G401 (cell line): ENCODE data around the gene FBXL14. TPM values are rescaled to one million over a fixed set of nuclear protein-coding genes. Genes with fewer than 3 reads are reported as not detected.

Experiments
- DNase-seq: peaks from one replicate; pipeline ENCODE4 v3.0.0-alpha.2; 2015; ENCODE audit warnings: low spot score
- in situ Hi-C: cut with HindIII; loops from 2 replicates; pipeline ENCODE4 v1.10.0; 2016; ENCODE audit warnings: low sequenced_read_pairs, mixed read lengths
- total RNA-seq: library from RNA; depleted of rRNA; stranded (reverse); fragments of >200 nt; shearing (Covaris generic); gene quantifications from 2 replicates; pipeline ENCODE4 v1.2.3, GENCODE V29; 2014

The FBXL14 gene
- total RNA-seq, 1 experiment from 2014 or later = 21.5 TPM

GRCh38 chr12:1628666-1629337 lies 34.4 kb upstream of the FBXL14 start, which contains the start of gene WNT5B:
WNT5B (plus strand) TSS chr12:1629231; CDS start chr12:1631355, 2,124 bp downstream.
- in situ Hi-C loops = loop anchor here (25.0 kb wide), 1 partner anchor 158 kb away; no protein-coding TSS in a partner anchor
- no peak for DNase-seq

DNA sequence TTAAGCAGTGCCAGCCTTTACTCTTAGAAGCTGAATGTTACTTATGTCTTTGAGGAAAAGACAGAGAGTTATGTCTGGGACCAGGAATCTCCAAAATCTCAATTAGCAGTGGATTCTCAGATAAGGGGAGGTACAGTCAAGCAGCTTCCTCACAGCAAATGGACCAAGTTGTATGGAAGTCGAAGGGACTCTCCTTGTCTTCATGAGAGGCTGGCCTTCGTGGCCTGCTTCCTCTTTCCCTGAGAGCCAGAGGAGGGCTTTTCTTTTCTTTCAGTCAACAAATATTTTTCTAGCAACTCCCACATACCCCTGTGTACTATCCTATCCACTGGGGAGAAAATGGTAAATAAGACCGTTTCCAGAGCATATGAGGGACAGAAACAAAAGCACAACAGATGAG lies 28.0 kb upstream of the FBXL14 start:
- DNase-seq = no peak
- in situ Hi-C loops = no loop called here

DNA sequence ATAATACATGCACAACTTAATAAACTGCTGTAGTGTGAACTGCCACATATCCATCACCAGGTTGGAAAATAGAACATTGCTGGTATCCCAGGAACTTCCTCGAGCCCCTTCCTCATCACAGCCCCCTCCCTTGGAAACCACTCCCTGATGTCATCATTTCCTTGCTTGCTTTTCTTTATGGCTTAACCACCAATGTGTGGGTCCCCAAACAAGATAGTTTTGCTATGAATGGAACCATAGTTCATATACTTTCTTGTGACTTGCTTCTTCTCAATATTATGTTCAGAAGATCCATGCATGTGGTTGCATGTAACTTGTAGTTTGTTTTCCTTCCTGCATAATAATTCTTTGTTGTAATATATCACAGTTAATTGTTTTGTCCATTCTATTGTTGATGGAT lies 25.7 kb upstream of the FBXL14 start:
- DNase-seq = no peak
- in situ Hi-C loops = no loop called here

GRCh38 chr12:1619587-1619986 lies 25.2 kb upstream of the FBXL14 start:
- DNase-seq = no peak
- in situ Hi-C loops = no loop called here

GRCh38 chr12:1619159-1619558 lies 24.8 kb upstream of the FBXL14 start:
- DNase-seq = no peak
- in situ Hi-C loops = no loop called here

DNA sequence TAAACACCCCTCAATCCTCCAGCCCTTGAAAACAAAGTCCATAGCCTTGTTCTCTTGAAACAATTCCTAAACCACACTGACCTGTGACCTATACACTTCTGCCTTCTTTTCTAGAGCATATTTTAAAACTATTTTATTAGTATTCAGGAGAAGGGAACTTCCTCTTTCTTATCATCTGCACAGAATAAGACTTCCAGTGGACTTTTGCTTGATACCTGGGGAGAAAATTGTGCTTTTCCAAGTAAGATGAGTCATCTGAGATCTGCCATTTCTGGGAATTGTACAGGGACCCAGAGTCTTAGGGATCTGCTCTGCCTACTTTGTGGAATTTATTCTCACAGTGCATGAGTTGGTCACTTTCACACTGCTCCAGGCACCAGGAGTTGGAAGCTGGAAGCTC lies 24.1 kb upstream of the FBXL14 start:
- DNase-seq = no peak
- in situ Hi-C loops = no loop called here

GRCh38 chr12:1616233-1617066 lies 22.1 kb upstream of the FBXL14 start:
- no peak for DNase-seq
- in situ Hi-C loops = no loop called here

- no peak for DNase-seq
- in situ Hi-C loops = no loop called here
These were observed 20.0 kb upstream of the FBXL14 start for GRCh38 chr12:1614360-1614759.

GRCh38 chr12:1613860-1614259 lies 19.5 kb upstream of the FBXL14 start:
- no peak for DNase-seq
- in situ Hi-C loops = no loop called here

- in situ Hi-C loops = no loop called here
- no peak for DNase-seq
These were observed 17.6 kb upstream of the FBXL14 start for GRCh38 chr12:1611803-1612572.

DNA sequence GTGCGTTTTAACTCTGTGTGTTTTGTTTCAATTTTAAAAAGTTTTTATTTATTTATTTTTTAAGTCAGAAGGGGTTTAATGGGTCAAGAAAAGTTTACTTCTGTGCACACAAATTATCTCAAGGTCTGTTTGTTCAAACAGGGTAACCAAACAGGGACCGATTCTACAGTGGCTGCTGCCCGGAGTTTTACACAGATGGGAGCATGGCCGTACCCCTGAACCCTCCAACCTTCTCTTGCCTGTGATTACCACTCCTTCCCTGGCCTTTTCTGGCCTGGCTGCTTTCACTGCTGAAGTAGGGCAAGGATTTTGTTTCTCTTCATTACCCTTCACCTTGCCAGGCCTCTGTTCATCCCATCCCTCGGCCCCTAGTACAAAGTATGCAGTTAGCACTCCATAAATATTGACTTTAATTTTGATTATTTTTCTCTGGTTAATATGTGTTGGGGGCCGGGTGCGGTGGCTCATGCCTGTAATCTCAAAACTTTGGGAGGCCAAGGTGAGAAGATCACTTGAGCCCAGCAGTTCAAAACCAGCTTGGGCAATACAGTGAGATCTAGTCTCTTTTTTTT lies 15.8 kb upstream of the FBXL14 start:
- in situ Hi-C loops = no loop called here
- DNase-seq = no peak

DNA sequence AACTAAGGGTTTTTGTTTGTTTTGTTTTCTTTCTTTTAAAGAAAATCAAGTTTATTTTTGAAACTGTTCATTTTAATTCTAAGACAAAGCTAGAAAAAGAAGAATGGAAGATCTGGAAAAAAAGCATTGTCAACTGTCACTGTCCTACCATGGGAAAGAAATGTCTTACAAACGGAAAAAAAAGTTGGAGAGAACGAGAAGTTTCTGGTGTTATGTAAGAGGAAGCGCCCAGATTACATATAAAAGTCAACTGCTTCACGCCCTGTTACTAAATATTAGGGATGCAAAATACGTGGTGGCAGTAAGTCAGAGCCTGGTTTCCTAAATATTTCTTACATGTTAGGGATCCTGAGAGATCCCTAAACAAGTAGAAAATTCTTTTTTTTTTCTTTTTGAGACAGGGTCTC lies 14.3 kb upstream of the FBXL14 start:
- DNase-seq = no peak
- in situ Hi-C loops = no loop called here

GRCh38 chr12:1607940-1608712 lies 13.7 kb upstream of the FBXL14 start:
- no peak for DNase-seq
- in situ Hi-C loops = no loop called here

- in situ Hi-C loops = no loop called here
These were observed 11.7 kb upstream of the FBXL14 start for GRCh38 chr12:1606021-1606622.

DNA sequence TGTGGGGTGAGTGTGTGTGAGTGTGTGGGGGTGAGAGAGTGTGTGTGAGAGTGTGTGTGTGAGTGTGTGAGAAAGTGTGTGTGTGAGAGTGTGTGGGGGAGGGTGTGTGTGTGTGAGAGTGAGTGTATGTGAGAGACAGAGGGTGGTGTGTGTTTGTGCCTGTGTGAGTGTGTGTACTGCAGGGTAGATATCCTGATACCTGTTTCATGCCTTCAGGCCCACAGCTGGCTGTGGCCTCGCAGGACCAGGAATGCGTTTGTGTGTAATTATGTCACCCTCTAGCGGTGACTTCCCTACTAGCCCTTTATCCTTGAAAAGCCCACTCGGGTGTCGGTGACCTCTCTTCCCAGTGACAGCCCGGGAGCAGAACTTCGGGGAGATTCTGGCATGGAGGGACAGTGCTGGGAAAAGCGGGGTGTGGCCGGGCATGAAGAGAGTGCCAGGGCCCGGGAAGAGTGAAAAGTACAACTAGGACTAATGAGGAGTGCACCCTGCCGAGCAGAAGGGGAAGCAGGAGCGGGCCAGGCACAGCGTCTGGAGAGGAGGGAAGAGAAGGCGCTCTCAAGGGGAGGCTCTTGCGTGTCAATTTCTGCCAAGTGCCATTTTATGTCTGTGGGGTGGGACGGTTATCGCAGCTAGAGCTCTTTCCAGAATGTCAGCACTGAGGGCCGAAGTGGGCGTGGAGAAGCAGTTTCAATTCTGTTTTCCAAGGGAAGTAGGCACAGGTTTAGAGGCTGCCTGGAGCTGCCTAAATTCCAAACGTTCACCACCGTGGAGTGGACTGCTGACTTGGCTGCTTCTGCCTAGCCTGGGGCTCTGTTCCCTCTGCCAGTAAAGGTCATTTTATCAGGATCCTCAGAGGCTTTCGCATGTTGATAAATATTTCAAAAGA lies 11.0 kb upstream of the FBXL14 start:
- DNase-seq = peak; percentile 77

More at GRCh38 chr12:1606021-1606622, 11.7 kb upstream of the FBXL14 start:
- peak; percentile 59 for DNase-seq

GRCh38 chr12:1604464-1604863 lies 10.1 kb upstream of the FBXL14 start:
- in situ Hi-C loops = no loop called here
- no peak for DNase-seq

More for the DNA sequence above, 11.0 kb upstream of the FBXL14 start:
- in situ Hi-C loops = no loop called here

DNA sequence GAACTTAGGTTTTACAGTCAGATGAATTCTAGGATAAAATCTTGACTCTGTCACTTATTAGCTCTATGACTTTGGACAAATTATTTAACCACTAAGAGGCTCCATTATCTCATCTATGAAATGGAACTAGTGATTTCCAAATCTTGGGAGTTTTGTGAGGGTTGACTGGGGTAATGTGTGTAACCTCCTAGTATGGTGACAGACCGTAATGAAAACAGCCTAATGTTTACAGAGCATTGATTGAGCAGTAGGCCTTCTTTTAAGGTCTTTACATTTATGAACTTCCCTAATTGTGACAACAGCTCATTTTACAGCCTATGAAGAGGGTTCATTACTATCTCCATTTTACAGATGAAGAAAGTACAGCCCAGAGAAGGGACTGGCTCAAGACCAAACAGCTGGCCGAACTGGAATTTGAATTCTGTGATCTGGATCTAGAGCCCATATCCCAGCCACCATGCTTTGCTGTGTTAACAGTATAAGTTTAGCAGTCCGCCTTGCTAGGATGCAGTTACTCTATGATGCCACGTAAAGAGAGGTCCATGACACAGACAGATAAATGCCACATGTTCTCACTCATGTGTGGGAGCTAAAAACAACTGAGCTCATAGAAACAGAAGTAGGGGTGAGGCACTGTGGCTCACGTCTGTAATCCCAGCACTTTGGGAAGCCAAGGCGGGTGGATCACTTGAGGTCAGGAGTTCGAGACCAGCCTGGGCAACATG lies 9.1 kb upstream of the FBXL14 start:
- in situ Hi-C loops = no loop called here

More for the DNA sequence above, 9.1 kb upstream of the FBXL14 start:
- DNase-seq = no peak
